Common myeloid progenitor, CD34-positive (primary cell): ENCODE measurements around the gene MAS1L.

Experiments used
- CTCF ChIA-PET: fragments of 350-600 bp; sonication (Branson Sonifier 250); formaldehyde crosslinking; loops from one replicate; lab custom pipeline; 2021; ENCODE audit warnings: antibody characterized with exemption; lab: Charles Lee
- POLR2A ChIA-PET: fragments of 350-600 bp; sonication (Branson Sonifier 250); formaldehyde crosslinking; loops from one replicate; lab custom pipeline; 2021; ENCODE audit warnings: antibody characterized with exemption; lab: Charles Lee
- DNase-seq, 3 donors: peaks; one replicate each; pipeline versions ENCODE4 v3.0.0 to v3.0.0-alpha.2; 2013
- H3K27ac ChIP-seq, 2 experiments: 1 replicate in 1 of 2; 2 replicates in 1 of 2; pipeline ENCODE4 v1.7.0; 2013; ENCODE audit warnings: inconsistent platforms in 2 of 2, low read length in 2 of 2, mild to moderate bottlenecking in 2 of 2, low read depth in 1 of 2, moderate library complexity in 1 of 2; ENCODE audit not compliant: severe bottlenecking in 2 of 2, insufficient read depth in 1 of 2, poor library complexity in 1 of 2
- H3K27me3 ChIP-seq, 5 experiments: replicated peaks in 2 of 5; 1 replicate in 3 of 5; 2 replicates in 2 of 5; pipeline versions ENCODE4 v1.6.1 to v1.7.0; 2013; ENCODE audit warnings: low read length in 4 of 5, mild to moderate bottlenecking in 2 of 5, moderate library complexity in 2 of 5, inconsistent platforms in 1 of 5; ENCODE audit not compliant: insufficient read depth in 5 of 5, control insufficient read depth in 4 of 5
- H3K36me3 ChIP-seq, 4 experiments: 1 replicate in 2 of 4; 2 replicates in 2 of 4; pipeline versions ENCODE4 v1.6.1 to v1.7.0; 2013; ENCODE audit warnings: low read length in 3 of 4, control low read depth in 1 of 4, mild to moderate bottlenecking in 1 of 4; ENCODE audit not compliant: control insufficient read depth in 4 of 4, insufficient read depth in 4 of 4
- H3K4me1 ChIP-seq, 4 experiments: 1 replicate in 3 of 4; 2 replicates in 1 of 4; pipeline versions ENCODE4 v1.6.1 to v1.7.1; 2013; ENCODE audit warnings: low read length in 3 of 4, mild to moderate bottlenecking in 3 of 4, control low read depth in 1 of 4, inconsistent platforms in 1 of 4, moderate library complexity in 1 of 4; ENCODE audit not compliant: control insufficient read depth in 4 of 4, insufficient read depth in 4 of 4; ENCODE audit errors: control extremely low read depth in 1 of 4
- H3K4me3 ChIP-seq, 7 experiments: 1 replicate in 4 of 7; 2 replicates in 3 of 7; pipeline versions ENCODE4 v1.5.1 to v1.7.0; 2013; ENCODE audit warnings: mild to moderate bottlenecking in 7 of 7, low read length in 6 of 7, moderate library complexity in 6 of 7, inconsistent platforms in 2 of 7, low read depth in 2 of 7, control low read depth in 1 of 7; ENCODE audit not compliant: insufficient read depth in 4 of 7, control insufficient read depth in 1 of 7; ENCODE audit errors: extremely low read depth in 1 of 7
- H3K9me3 ChIP-seq, 5 experiments: 1 replicate in 4 of 5; 2 replicates in 1 of 5; pipeline versions ENCODE4 v1.6.1 to v1.7.1; 2013; ENCODE audit warnings: low read length in 4 of 5, mild to moderate bottlenecking in 2 of 5, inconsistent platforms in 1 of 5, low read depth in 1 of 5, moderate library complexity in 1 of 5; ENCODE audit not compliant: control insufficient read depth in 4 of 5, insufficient read depth in 2 of 5; ENCODE audit errors: control extremely low read depth in 1 of 5
- WGBS: methylation state at CpG from one replicate; pipeline ENCODE4 v1.1.5; 2013; ENCODE audit not compliant: insufficient coverage; 5-methylcytosine and 5-hydroxymethylcytosine counted together

Gene MAS1L

GRCh38 chr6:29478740-29479139 is 9.0 kb downstream of the MAS1L start:
- H3K36me3 ChIP-seq = no peaks in the 10 kb centered on the region
- WGBS = 100% methylated on average over 4 of the region's 5 CpGs
- no peaks in the 10 kb centered on the region for H3K4me1 ChIP-seq
- ChIA-PET POLR2A (no interaction called here), CTCF (no interaction called here)
- no peak for DNase-seq
- H3K4me3 ChIP-seq = no peak overlapping the region
- H3K27ac ChIP-seq = no peak overlapping the region
- no peaks in the 10 kb centered on the region for H3K9me3 ChIP-seq
- H3K27me3 ChIP-seq = no peaks in the 10 kb centered on the region

GRCh38 chr6:29477923-29478450 is 9.8 kb downstream of the MAS1L start:
- Histone ChIP-seq H3K4me3 (no peak overlapping the region), H3K36me3 (no peaks in the 10 kb centered on the region), H3K9me3 (no peaks in the 10 kb centered on the region), H3K4me1 (no peaks in the 10 kb centered on the region), H3K27ac (no peak overlapping the region), H3K27me3 (no peaks in the 10 kb centered on the region)
- 98% methylated on average over 5 of the region's 5 CpGs for WGBS
- ChIA-PET POLR2A (no interaction called here), CTCF (no interaction called here)
- DNase-seq = peak in 1 of 3 donors; percentile 25

- DNase-seq = no peak
- Histone ChIP-seq H3K4me3 (no peak overlapping the region), H3K4me1 (no peaks in the 10 kb centered on the region), H3K27ac (no peak overlapping the region), H3K36me3 (no peaks in the 10 kb centered on the region), H3K27me3 (no peaks in the 10 kb centered on the region), H3K9me3 (no peaks in the 10 kb centered on the region)
- no CpG with 5 or more reads among the region's 2 CpGs for WGBS
- CTCF ChIA-PET = no interaction called here
- POLR2A ChIA-PET = no interaction called here
Measured at GRCh38 chr6:29474996-29475395, 12.8 kb downstream of the MAS1L start.

- no peak for DNase-seq
- POLR2A ChIA-PET = no interaction called here
- CTCF ChIA-PET = no interaction called here
- Histone ChIP-seq H3K36me3 (no peaks in the 10 kb centered on the region), H3K27me3 (no peaks in the 10 kb centered on the region), H3K4me3 (no peak overlapping the region), H3K4me1 (peaks cover 0 to 3% (median 0%) of the 10 kb centered on the region in 4 experiments), H3K9me3 (no peaks in the 10 kb centered on the region), H3K27ac (no peak overlapping the region)
- 39% methylated on average over 4 of the region's 6 CpGs for WGBS
Measured at GRCh38 chr6:29466241-29466640, 21.5 kb downstream of the MAS1L start.

GRCh38 chr6:29465801-29466200 is 22.0 kb downstream of the MAS1L start:
- peaks cover 0 to 3% (median 0%) of the 10 kb centered on the region in 4 experiments for H3K4me1 ChIP-seq
- no CpG with 5 or more reads among the region's 2 CpGs for WGBS
- no peaks in the 10 kb centered on the region for H3K27me3 ChIP-seq
- ChIA-PET POLR2A (no interaction called here), CTCF (no interaction called here)
- H3K27ac ChIP-seq = no peak overlapping the region
- no peaks in the 10 kb centered on the region for H3K36me3 ChIP-seq
- DNase-seq = no peak
- no peak overlapping the region for H3K4me3 ChIP-seq
- no peaks in the 10 kb centered on the region for H3K9me3 ChIP-seq

GRCh38 chr6:29465279-29465678 is 22.5 kb downstream of the MAS1L start:
- Histone ChIP-seq H3K27me3 (no peaks in the 10 kb centered on the region), H3K9me3 (no peaks in the 10 kb centered on the region), H3K27ac (no peak overlapping the region), H3K4me1 (peaks cover 0 to 3% (median 0%) of the 10 kb centered on the region in 4 experiments), H3K36me3 (no peaks in the 10 kb centered on the region), H3K4me3 (no peak overlapping the region)
- ChIA-PET POLR2A (no interaction called here), CTCF (no interaction called here)
- WGBS = no CpG with 5 or more reads among the region's 2 CpGs
- DNase-seq = no peak

GRCh38 chr6:29462022-29462421 is 25.7 kb downstream of the MAS1L start:
- ChIA-PET CTCF (no interaction called here), POLR2A (no interaction called here)
- Histone ChIP-seq H3K36me3 (no peaks in the 10 kb centered on the region), H3K4me1 (peaks cover 0 to 3% (median 0%) of the 10 kb centered on the region in 4 experiments), H3K4me3 (no peak overlapping the region), H3K27ac (no peak overlapping the region), H3K9me3 (no peaks in the 10 kb centered on the region), H3K27me3 (no peaks in the 10 kb centered on the region)
- DNase-seq = no peak
- WGBS = 93% methylated on average over 6 of the region's 6 CpGs
